ENCODE data around the gene ADH6. TPM values are rescaled to one million over a fixed set of nuclear protein-coding genes. Genes with fewer than 3 reads are reported as not detected.

Gene ADH6
- total and polyA plus RNA-seq, 2 of the 13 experiments (the other 11 are each of a cell fraction or from before 2014, with no cell fraction given) = 39.8 to 73.9 TPM

GRCh38 chr4:99157478-99157935 is 61.5 kb downstream of the ADH6 start (continued):
- TF ChIP-seq, protein P1, sequence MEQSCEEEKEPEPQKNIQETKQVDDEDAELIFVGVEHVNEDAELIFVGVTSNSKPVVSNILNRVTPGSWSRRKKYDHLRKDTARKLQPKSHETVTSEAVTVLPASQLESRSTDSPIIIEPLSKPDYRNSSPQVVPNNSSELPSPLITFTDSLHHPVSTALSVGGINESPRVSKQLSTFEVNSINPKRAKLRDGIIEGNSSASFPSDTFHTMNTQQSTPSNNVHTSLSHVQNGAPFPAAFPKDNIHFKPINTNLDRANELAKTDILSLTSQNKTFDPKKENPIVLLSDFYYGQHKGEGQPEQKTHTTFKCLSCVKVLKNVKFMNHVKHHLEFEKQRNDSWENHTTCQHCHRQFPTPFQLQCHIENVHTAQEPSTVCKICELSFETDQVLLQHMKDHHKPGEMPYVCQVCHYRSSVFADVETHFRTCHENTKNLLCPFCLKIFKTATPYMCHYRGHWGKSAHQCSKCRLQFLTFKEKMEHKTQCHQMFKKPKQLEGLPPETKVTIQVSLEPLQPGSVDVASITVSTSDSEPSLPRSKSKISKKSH (CRISPR knock-in tag; IDR thresholded peaks at IDR 0.05; ENCODE audit: borderline replicate concordance) = no peak
- TF ChIP-seq SCMH1 (CRISPR knock-in tag; IDR thresholded peaks at IDR 0.05; ENCODE audit: borderline replicate concordance) = no peak
- TF ChIP-seq ZNF619 (CRISPR knock-in tag; IDR thresholded peaks at IDR 0.05) = no peak
- no peak for TF ChIP-seq KLF15 (CRISPR knock-in tag; IDR thresholded peaks at IDR 0.05; ENCODE audit: borderline replicate concordance)
- no peak for TF ChIP-seq RFX3 (CRISPR knock-in tag; IDR thresholded peaks at IDR 0.05)
- TF ChIP-seq TEF (CRISPR knock-in tag; IDR thresholded peaks at IDR 0.05) = peak; percentile 87
- no peak for TF ChIP-seq ZNF678 (CRISPR knock-in tag; IDR thresholded peaks at IDR 0.05)
- TF ChIP-seq, protein P2, sequence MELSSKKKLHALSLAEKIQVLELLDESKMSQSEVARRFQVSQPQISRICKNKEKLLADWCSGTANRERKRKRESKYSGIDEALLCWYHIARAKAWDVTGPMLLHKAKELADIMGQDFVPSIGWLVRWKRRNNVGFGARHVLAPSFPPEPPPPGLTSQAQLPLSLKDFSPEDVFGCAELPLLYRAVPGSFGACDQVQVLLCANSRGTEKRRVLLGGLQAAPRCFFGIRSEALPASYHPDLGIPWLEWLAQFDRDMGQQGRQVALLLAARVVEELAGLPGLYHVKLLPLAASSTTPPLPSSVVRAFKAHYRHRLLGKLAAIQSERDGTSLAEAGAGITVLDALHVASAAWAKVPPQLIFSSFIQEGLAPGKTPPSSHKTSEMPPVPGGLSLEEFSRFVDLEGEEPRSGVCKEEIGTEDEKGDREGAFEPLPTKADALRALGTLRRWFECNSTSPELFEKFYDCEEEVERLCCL (CRISPR knock-in tag; IDR thresholded peaks at IDR 0.05; ENCODE audit: borderline replicate concordance) = no peak
- TF ChIP-seq PAF1 (CRISPR knock-in tag; IDR thresholded peaks at IDR 0.05) = no peak
- 0 out of 2 replicates have a peak, but pooled peaks have one; percentile 40 for TF ChIP-seq NFYC (CRISPR knock-in tag; IDR thresholded peaks at IDR 0.05)
- TF ChIP-seq SNAPC2 (CRISPR knock-in tag; IDR thresholded peaks at IDR 0.05) = no peak
- TF ChIP-seq, protein P3, sequence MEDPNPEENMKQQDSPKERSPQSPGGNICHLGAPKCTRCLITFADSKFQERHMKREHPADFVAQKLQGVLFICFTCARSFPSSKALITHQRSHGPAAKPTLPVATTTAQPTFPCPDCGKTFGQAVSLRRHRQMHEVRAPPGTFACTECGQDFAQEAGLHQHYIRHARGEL (CRISPR knock-in tag; IDR thresholded peaks at IDR 0.05) = no peak
- TF ChIP-seq SATB2 (CRISPR knock-in tag; IDR thresholded peaks at IDR 0.05) = peak; percentile 86
- no peak for TF ChIP-seq ZNF138 (CRISPR knock-in tag; IDR thresholded peaks at IDR 0.05; ENCODE audit: low read depth)
- no peak for TF ChIP-seq ZNF704 (CRISPR knock-in tag; IDR thresholded peaks at IDR 0.05; ENCODE audit: borderline replicate concordance)
- no peak for TF ChIP-seq NRL (CRISPR knock-in tag; IDR thresholded peaks at IDR 0.05; ENCODE audit: borderline replicate concordance)
- TF ChIP-seq CHD2 (IDR thresholded peaks at IDR 0.05; ENCODE audit: low read depth, low read length) = peak; percentile 19; the same call in 1 of the 2 replicates
- TF ChIP-seq HDAC1 (CRISPR knock-in tag; IDR thresholded peaks at IDR 0.05) = peak; percentile 88; the same call in 1 of the 2 replicates
- TF ChIP-seq, protein P4, sequence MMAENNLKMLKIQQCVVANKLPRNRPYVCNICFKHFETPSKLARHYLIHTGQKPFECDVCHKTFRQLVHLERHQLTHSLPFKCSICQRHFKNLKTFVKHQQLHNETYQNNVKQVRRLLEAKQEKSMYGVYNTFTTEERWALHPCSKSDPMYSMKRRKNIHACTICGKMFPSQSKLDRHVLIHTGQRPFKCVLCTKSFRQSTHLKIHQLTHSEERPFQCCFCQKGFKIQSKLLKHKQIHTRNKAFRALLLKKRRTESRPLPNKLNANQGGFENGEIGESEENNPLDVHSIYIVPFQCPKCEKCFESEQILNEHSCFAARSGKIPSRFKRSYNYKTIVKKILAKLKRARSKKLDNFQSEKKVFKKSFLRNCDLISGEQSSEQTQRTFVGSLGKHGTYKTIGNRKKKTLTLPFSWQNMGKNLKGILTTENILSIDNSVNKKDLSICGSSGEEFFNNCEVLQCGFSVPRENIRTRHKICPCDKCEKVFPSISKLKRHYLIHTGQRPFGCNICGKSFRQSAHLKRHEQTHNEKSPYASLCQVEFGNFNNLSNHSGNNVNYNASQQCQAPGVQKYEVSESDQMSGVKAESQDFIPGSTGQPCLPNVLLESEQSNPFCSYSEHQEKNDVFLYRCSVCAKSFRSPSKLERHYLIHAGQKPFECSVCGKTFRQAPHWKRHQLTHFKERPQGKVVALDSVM (CRISPR knock-in tag; IDR thresholded peaks at IDR 0.05) = 0 out of 2 replicates have a peak, but pooled peaks have one; percentile 28

All from HepG2 (cell line).